IMR-90 (cell line): ENCODE results near the gene ZNF726.

Experiments
- CHD1 ChIP-seq: IDR thresholded peaks from 2 replicates; pipeline ENCODE4 v1.6.1; 2012; ENCODE audit warnings: low read depth, low read length, improper control_type of control experiment
- MAFK ChIP-seq: IDR thresholded peaks from 2 replicates; pipeline ENCODE4 v1.6.1; 2012; ENCODE audit warnings: low read depth, low read length, improper control_type of control experiment
- MAZ ChIP-seq: IDR thresholded peaks from 2 replicates; pipeline ENCODE4 v1.6.1; 2012; ENCODE audit warnings: low read depth, mild to moderate bottlenecking, low read length, improper control_type of control experiment, moderate library complexity, borderline replicate concordance
- POLR2A ChIP-seq: IDR thresholded peaks from 2 replicates; pipeline ENCODE4 v1.6.1; 2012; ENCODE audit warnings: mild to moderate bottlenecking, low read depth, low read length
- RAD21 ChIP-seq: IDR thresholded peaks from 2 replicates; pipeline ENCODE4 v1.6.1; 2012; ENCODE audit warnings: low read length, improper control_type of control experiment
- RCOR1 ChIP-seq: IDR thresholded peaks from 2 replicates; pipeline ENCODE4 v1.6.1; 2012; ENCODE audit warnings: mild to moderate bottlenecking, low read length, improper control_type of control experiment; ENCODE audit not compliant: insufficient replicate concordance
- SMC3 ChIP-seq: fragments of 150-350 bp; IDR thresholded peaks from 2 replicates; pipeline ENCODE4 v1.6.1; 2016; ENCODE audit warnings: low read depth, mild to moderate bottlenecking, antibody characterized with exemption, low read length, moderate library complexity
- TF ChIP-seq, protein P1 (sequence below): conservative IDR thresholded peaks from 2 replicates; pipeline ENCODE4 v1.5.1; 2012; ENCODE audit warnings: mild to moderate bottlenecking, low read depth, low read length, improper control_type of control experiment

DNA sequence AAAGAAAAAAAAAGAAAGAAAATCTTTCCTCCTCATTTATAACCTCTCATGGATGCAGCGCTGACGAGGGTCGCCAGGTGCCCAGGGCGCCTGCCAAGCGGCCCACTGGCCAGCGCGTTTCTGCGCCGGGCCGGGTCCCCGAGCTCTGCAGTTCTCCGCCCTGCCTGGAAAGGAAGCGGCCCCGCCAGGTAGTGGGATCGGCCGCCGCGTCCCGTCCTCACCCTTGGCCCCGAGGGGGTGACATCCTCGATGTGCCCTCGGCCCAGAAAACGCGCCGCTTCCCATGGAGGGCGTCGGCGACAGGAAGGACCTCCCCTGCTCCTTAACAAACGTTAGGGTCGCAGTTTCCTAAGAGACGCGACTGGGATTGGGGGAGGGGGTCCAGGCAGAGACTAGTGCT, 56.9 kb downstream of the ZNF726 start:
- TF ChIP-seq, protein P1, sequence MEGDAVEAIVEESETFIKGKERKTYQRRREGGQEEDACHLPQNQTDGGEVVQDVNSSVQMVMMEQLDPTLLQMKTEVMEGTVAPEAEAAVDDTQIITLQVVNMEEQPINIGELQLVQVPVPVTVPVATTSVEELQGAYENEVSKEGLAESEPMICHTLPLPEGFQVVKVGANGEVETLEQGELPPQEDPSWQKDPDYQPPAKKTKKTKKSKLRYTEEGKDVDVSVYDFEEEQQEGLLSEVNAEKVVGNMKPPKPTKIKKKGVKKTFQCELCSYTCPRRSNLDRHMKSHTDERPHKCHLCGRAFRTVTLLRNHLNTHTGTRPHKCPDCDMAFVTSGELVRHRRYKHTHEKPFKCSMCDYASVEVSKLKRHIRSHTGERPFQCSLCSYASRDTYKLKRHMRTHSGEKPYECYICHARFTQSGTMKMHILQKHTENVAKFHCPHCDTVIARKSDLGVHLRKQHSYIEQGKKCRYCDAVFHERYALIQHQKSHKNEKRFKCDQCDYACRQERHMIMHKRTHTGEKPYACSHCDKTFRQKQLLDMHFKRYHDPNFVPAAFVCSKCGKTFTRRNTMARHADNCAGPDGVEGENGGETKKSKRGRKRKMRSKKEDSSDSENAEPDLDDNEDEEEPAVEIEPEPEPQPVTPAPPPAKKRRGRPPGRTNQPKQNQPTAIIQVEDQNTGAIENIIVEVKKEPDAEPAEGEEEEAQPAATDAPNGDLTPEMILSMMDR: no peak
- TF ChIP-seq POLR2A (no peak), MAFK (no peak), RAD21 (no peak), RCOR1 (no peak), MAZ (no peak), CHD1 (no peak), SMC3 (no peak)
